ENCODE data around the gene BCDIN3D. TPM values are rescaled to one million over a fixed set of nuclear protein-coding genes. Genes with fewer than 3 reads are reported as not detected.

Gene BCDIN3D
- total and polyA plus RNA-seq, 9 of the 15 experiments (the other 6 are each of a cell fraction or from before 2014, with no cell fraction given), result 3.7 to 6.9 (median 5.6) TPM

- TF ChIP-seq REST (IDR thresholded peaks at IDR 0.05; ENCODE audit: borderline replicate concordance), result peak; percentile 76
- TF ChIP-seq REST (CRISPR knock-in tag; IDR thresholded peaks at IDR 0.05; ENCODE audit: low read depth), result no peak
- no peak for TF ChIP-seq ZNF24 (IDR thresholded peaks at IDR 0.05)
- TF ChIP-seq GABPB1 (CRISPR knock-in tag; IDR thresholded peaks at IDR 0.05), result no peak
- TF ChIP-seq HLTF (IDR thresholded peaks at IDR 0.05), result no peak
- TF ChIP-seq ZNF134 (CRISPR knock-in tag; conservative IDR thresholded peaks at IDR 0.05), result no peak
- TF ChIP-seq CXXC5 (CRISPR knock-in tag; IDR thresholded peaks at IDR 0.05), result no peak
- TF ChIP-seq ZNF197 (CRISPR knock-in tag; IDR thresholded peaks at IDR 0.05; ENCODE audit: low read depth), result no peak
- TF ChIP-seq POLR2A (conservative IDR thresholded peaks at IDR 0.05), result no peak
- peak in 1 of 2 experiments; percentile 14 for TF ChIP-seq E2F6 (IDR thresholded peaks at IDR 0.05; ENCODE audit: borderline replicate concordance in 1 of 2, extremely low read depth in 1 of 2, insufficient read depth in 1 of 2, insufficient read length in 1 of 2, low read depth in 1 of 2, low read length in 1 of 2, poor library complexity in 1 of 2, severe bottlenecking in 1 of 2)
- TF ChIP-seq PHF8 (IDR thresholded peaks at IDR 0.05; ENCODE audit: borderline replicate concordance, low read length), result no peak
- no peak for TF ChIP-seq MBD2 (IDR thresholded peaks at IDR 0.05; ENCODE audit: borderline replicate concordance, low read depth)
- TF ChIP-seq FOXO4 (CRISPR knock-in tag; IDR thresholded peaks at IDR 0.05), result no peak
- TF ChIP-seq ELK1 (CRISPR knock-in tag; IDR thresholded peaks at IDR 0.05), result no peak
- TF ChIP-seq ZFX (CRISPR knock-in tag; IDR thresholded peaks at IDR 0.05), result peak; percentile 57
- no peak for TF ChIP-seq FOXJ2 (tag; IDR thresholded peaks at IDR 0.05)
- no peak for TF ChIP-seq U2AF2 (optimal IDR thresholded peaks at IDR 0.05; ENCODE audit: low read depth, low read length)
Measured at GRCh38 chr12:49866859-49867569, 24.1 kb upstream of the BCDIN3D start (continued).
